Measurements from ENCODE around the gene SHC3.

Gene SHC3

GRCh38 chr9:89113851-89114250 is 64.8 kb downstream of the SHC3 start:
- no peak for DNase-seq (ENCODE audit: low read depth in 2 of 3, low spot score in 1 of 3)

- no peak for DNase-seq (ENCODE audit: low read depth in 2 of 3, low spot score in 1 of 3)
Observed at GRCh38 chr9:89112243-89112642, 66.4 kb downstream of the SHC3 start.

- no peak for DNase-seq (ENCODE audit: low read depth in 2 of 3, low spot score in 1 of 3)
Observed at GRCh38 chr9:89109666-89110065, 69.0 kb downstream of the SHC3 start.

GRCh38 chr9:89107406-89107805 is 71.2 kb downstream of the SHC3 start:
- no peak for DNase-seq (ENCODE audit: low read depth in 2 of 3, low spot score in 1 of 3)

GRCh38 chr9:89106224-89106851 is 72.3 kb downstream of the SHC3 start:
- DNase-seq (ENCODE audit: low read depth in 2 of 3, low spot score in 1 of 3), result no peak

- DNase-seq (ENCODE audit: low read depth in 2 of 3, low spot score in 1 of 3), result no peak
Observed at GRCh38 chr9:89104821-89105220, 73.8 kb downstream of the SHC3 start.

- DNase-seq (ENCODE audit: low read depth in 2 of 3, low spot score in 1 of 3), result no peak
Observed at GRCh38 chr9:89097219-89097618, 81.4 kb downstream of the SHC3 start.

- DNase-seq (ENCODE audit: low read depth in 2 of 3, low spot score in 1 of 3), result no peak
Observed at GRCh38 chr9:89096807-89097206, 81.8 kb downstream of the SHC3 start.

- no peak for DNase-seq (ENCODE audit: low read depth in 2 of 3, low spot score in 1 of 3)
Observed at GRCh38 chr9:89095761-89096528, 82.7 kb downstream of the SHC3 start.

- DNase-seq (ENCODE audit: low read depth in 2 of 3, low spot score in 1 of 3), result no peak
Observed at GRCh38 chr9:89093201-89093975, 85.2 kb downstream of the SHC3 start.

- DNase-seq (ENCODE audit: low read depth in 2 of 3, low spot score in 1 of 3), result no peak
Observed at GRCh38 chr9:89089176-89089575, 89.4 kb downstream of the SHC3 start.

- no peak for DNase-seq (ENCODE audit: low read depth in 2 of 3, low spot score in 1 of 3)
Observed at GRCh38 chr9:89083626-89084025, 95.0 kb downstream of the SHC3 start.

GRCh38 chr9:89080193-89080592 is 98.4 kb downstream of the SHC3 start:
- DNase-seq (ENCODE audit: low read depth in 2 of 3, low spot score in 1 of 3), result no peak

- no peak for DNase-seq (ENCODE audit: low read depth in 2 of 3, low spot score in 1 of 3)
Observed at GRCh38 chr9:89079391-89079790, 99.2 kb downstream of the SHC3 start.

GRCh38 chr9:89078860-89079259 is 99.8 kb downstream of the SHC3 start:
- no peak for DNase-seq (ENCODE audit: low read depth in 2 of 3, low spot score in 1 of 3)

GRCh38 chr9:89078421-89078820 is 100.2 kb downstream of the SHC3 start:
- no peak for DNase-seq (ENCODE audit: low read depth in 2 of 3, low spot score in 1 of 3)

GRCh38 chr9:89077519-89077918 is 101.1 kb downstream of the SHC3 start:
- DNase-seq (ENCODE audit: low read depth in 2 of 3, low spot score in 1 of 3), result no peak

GRCh38 chr9:89073397-89073796 is 105.2 kb downstream of the SHC3 start:
- DNase-seq (ENCODE audit: low read depth in 2 of 3, low spot score in 1 of 3), result no peak

- no peak for DNase-seq (ENCODE audit: low read depth in 2 of 3, low spot score in 1 of 3)
Observed at GRCh38 chr9:89071591-89071990, 107.0 kb downstream of the SHC3 start.

- DNase-seq (ENCODE audit: low read depth in 2 of 3, low spot score in 1 of 3), result no peak
Observed at GRCh38 chr9:89066835-89067234, 111.8 kb downstream of the SHC3 start.

GRCh38 chr9:89065921-89066320 is 112.7 kb downstream of the SHC3 start:
- no peak for DNase-seq (ENCODE audit: low read depth in 2 of 3, low spot score in 1 of 3)

- DNase-seq (ENCODE audit: low read depth in 2 of 3, low spot score in 1 of 3), result no peak
Observed at GRCh38 chr9:89060790-89061189, 117.8 kb downstream of the SHC3 start.
